ENCODE results near the gene ATP6V1B1.
"Not testable (repeated sequence)": the region's sequence is repeated elsewhere in the genome, so short reads cannot be mapped to it uniquely, and the experiment has no call there.

GRCh38 chr2:70999931-71000330 is 64.2 kb downstream of the ATP6V1B1 start:
- TF ChIP-seq CTCF, EP300, POLR2A (IDR thresholded peaks at IDR 0.05): not testable (repeated sequence)
